Breast epithelium (tissue), 4 donors: ENCODE results near the gene LONP2. TPM values are rescaled to one million over a fixed set of nuclear protein-coding genes. Genes with fewer than 3 reads are reported as not detected.

Source experiments
- DNase-seq, 2 donors: peaks; one replicate each; pipeline ENCODE4 v3.0.0-alpha.2; 2019; ENCODE audit warnings: low spot score in 2 of 2
- H3K27ac ChIP-seq, 2 donors: fragments of 200-600 bp; sonication (generic) in 1 of 2; one replicate each; pipeline ENCODE4 v1.5.1; 2016 to 2019; ENCODE audit warnings: mild to moderate bottlenecking in 1 of 2
- H3K27me3 ChIP-seq, 2 donors: fragments of 200-600 bp; sonication (generic) in 1 of 2; one replicate each; pipeline versions ENCODE4 v1.5.1 to v1.6.0; 2017 to 2019; ENCODE audit warnings: control low read depth in 1 of 2, mild to moderate bottlenecking in 1 of 2
- H3K36me3 ChIP-seq: fragments of 200-600 bp; one replicate; pipeline ENCODE4 v1.5.1; 2019
- H3K4me1 ChIP-seq, 2 donors: fragments of 200-600 bp; sonication (generic); one replicate each; pipeline ENCODE4 v1.5.1; 2016 to 2019; ENCODE audit warnings: control low read depth in 1 of 2
- H3K4me3 ChIP-seq, 3 donors: fragments of 200-600 bp; sonication (generic); 1 replicate in 2 of 3; 2 replicates in 1 of 3; pipeline ENCODE4 v1.5.1; 2016 to 2019; ENCODE audit warnings: mild to moderate bottlenecking in 3 of 3, moderate library complexity in 2 of 3
- H3K9me3 ChIP-seq, 2 donors: fragments of 200-600 bp; sonication (generic) in 1 of 2; one replicate each; pipeline ENCODE4 v1.5.1; 2016 to 2019; ENCODE audit warnings: control low read depth in 1 of 2
- POLR2A ChIP-seq: fragments of 450-650 bp; IDR thresholded peaks from one replicate; pipeline ENCODE4 v1.6.1; 2016; ENCODE audit warnings: antibody characterized with exemption, mild to moderate bottlenecking, moderate library complexity
- POLR2AphosphoS5 ChIP-seq, 3 donors: sonication (generic); formaldehyde crosslinking; IDR thresholded peaks; one replicate each; pipeline ENCODE4 v1.6.1; 2017; ENCODE audit warnings: antibody characterized with exemption in 3 of 3
- intact Hi-C: fragments of 100-400 bp; cut with DNase I; formaldehyde crosslinking; loops from one replicate; pipeline ENCODE4 v1.15.1; 2023; ENCODE audit warnings: low total_unique reads
- total RNA-seq, 3 donors: library from RNA; depleted of rRNA; stranded (reverse); fragments of >200 nt; gene quantifications; one replicate each; pipeline ENCODE4 v1.1.0, GENCODE V29; 2016
- TF ChIP-seq, protein P1 (sequence below), 3 donors: fragments of 450-650 bp; IDR thresholded peaks; one replicate each; pipeline ENCODE4 v1.5.1; 2016 to 2017; ENCODE audit warnings: antibody characterized with exemption in 3 of 3, mild to moderate bottlenecking in 3 of 3, moderate library complexity in 3 of 3

The LONP2 gene
- total RNA-seq, 3 donors from 2014 or later = 66.6 to 106 (median 98.9) TPM

DNA sequence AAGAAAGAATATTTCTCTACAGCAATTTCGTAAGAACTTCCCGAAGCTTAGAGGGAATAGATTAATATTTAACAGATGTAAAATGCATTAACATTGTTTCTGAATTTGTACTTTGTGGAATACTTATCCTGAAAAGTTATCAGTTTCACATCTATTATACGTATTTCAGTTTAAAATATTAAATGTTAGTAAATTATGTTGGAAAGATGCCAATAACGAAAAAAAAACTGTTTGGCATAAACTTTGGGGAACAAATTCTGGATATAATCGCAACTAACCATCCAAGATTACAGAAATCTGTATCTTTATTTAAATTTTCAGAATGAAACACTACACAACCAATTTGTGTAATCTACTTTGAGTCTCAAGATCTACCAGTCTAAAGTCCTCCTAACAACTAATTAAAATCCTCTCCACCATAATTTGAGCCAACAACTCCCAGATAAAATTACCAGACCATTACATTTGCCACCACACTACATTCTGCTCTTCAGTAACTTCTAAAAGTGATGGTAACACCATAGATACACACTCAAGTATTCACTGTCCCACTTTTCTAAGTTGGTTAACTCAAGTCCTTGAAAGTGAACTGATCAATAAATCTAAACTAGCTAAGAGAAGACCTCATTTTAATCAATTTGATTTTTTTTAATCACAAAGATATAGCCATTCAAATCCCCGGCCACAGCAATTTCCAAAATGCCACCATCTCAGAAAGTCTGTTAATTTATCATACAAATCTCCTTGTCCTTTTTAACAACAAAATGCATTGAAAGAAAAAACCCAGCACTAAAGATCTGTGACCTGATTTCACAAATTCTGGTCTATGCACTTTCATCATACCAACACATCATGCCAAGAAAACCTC, 139.1 kb downstream of the LONP2 start:
- intact Hi-C loops = no loop called here
- TF ChIP-seq, protein P1, sequence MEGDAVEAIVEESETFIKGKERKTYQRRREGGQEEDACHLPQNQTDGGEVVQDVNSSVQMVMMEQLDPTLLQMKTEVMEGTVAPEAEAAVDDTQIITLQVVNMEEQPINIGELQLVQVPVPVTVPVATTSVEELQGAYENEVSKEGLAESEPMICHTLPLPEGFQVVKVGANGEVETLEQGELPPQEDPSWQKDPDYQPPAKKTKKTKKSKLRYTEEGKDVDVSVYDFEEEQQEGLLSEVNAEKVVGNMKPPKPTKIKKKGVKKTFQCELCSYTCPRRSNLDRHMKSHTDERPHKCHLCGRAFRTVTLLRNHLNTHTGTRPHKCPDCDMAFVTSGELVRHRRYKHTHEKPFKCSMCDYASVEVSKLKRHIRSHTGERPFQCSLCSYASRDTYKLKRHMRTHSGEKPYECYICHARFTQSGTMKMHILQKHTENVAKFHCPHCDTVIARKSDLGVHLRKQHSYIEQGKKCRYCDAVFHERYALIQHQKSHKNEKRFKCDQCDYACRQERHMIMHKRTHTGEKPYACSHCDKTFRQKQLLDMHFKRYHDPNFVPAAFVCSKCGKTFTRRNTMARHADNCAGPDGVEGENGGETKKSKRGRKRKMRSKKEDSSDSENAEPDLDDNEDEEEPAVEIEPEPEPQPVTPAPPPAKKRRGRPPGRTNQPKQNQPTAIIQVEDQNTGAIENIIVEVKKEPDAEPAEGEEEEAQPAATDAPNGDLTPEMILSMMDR (IDR thresholded peaks at IDR 0.05) = no peak
- TF ChIP-seq POLR2A (no peak), POLR2AphosphoS5 (IDR thresholded peaks at IDR 0.05) (no peak)
- H3K27ac ChIP-seq = peak overlapping the region; percentile 100

DNA sequence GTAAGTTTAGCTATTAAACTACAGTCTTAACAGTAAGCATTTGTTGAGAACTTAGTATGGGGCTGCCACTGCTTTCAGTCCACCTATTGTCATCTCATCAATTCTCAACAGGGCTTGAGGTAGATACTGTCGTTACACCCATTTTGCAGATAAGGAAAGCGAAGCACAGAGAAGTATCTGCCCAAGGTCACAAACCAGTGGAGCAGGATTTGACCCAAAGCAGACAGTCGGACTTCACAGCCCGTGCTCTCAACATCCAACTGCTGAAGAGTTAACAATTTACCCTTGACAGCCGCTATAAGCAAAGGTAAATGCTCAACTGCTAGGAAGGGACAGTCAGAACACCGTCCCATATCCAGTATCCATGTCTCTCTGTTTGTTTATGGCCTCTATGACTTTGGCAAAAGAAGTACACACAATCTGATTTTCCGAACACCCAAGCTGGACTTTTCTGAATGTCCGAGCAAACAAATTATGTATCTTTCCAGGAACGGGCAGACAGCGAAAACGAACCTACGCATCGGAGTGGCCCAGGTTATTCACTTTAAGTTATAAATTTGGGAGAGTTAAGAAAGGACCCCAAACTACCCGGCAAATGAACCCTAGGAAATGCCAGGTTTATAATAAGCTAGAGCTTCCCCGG, 139.9 kb downstream of the LONP2 start:
- Histone ChIP-seq H3K4me1 (peaks cover 0 to 16% of the 10 kb centered on the region in 2 donors), H3K4me3 (peak overlapping the region; percentile 91 to 93 (median 92)), H3K36me3 (no peaks in the 10 kb centered on the region), H3K9me3 (no peaks in the 10 kb centered on the region), H3K27me3 (no peaks in the 10 kb centered on the region), H3K27ac (peak overlapping the region; percentile 100)
- peak in 2 of 3 donors; percentile 3 to 10 for TF ChIP-seq POLR2AphosphoS5 (IDR thresholded peaks at IDR 0.05)
- TF ChIP-seq, protein P1 (IDR thresholded peaks at IDR 0.05) = no peak
- intact Hi-C loops = no loop called here
- DNase-seq = no peak

More for the DNA sequence above, 139.1 kb downstream of the LONP2 start:
- Histone ChIP-seq H3K36me3 (no peaks in the 10 kb centered on the region), H3K27me3 (no peaks in the 10 kb centered on the region), H3K4me3 (peak overlapping the region; percentile 91 to 93 (median 92)), H3K4me1 (peaks cover 0 to 20% of the 10 kb centered on the region in 2 donors), H3K9me3 (no peaks in the 10 kb centered on the region)
- DNase-seq = no peak

DNA sequence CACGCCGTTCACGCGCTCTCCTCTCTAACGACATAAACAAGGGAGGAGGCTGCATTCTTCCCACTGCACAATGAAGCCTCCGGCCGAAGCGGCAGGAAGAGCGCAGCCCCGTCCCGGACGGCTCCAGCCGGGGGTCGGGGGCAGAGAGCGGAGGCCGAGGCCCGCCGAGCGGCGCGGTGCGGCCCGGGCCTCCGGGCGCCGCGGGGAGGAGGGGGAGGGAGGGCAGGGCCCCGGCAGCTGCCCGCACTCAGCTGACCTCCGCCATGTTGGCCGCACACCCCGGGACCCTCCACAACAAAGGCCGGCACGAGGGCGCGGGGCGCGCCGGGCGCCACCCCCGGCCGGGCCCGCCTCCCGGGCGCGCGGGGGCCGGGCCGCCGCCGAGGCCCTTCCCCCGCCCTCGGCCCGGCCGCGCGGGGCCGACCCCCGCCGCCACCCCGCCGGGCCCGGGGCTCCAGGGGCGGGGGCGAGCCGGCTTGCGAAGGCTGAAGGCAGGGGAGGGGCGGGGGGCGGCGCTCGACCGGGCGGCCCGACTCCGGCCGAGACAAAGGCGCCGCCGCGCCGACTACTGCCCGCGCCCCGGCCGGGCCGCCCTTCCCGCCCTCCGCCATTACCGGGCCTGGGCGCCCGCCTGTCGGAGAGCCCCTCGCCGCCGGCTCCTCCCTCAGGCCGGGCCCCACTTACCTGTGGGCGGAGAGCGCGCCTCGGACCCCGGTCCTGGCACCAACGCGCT, 140.6 kb downstream of the LONP2 start:
- H3K27ac ChIP-seq = peak overlapping the region; percentile 100
- peaks cover 0 to 11% of the 10 kb centered on the region in 2 donors for H3K4me1 ChIP-seq
- H3K9me3 ChIP-seq = no peaks in the 10 kb centered on the region
- no peaks in the 10 kb centered on the region for H3K36me3 ChIP-seq
- TF ChIP-seq, protein P1 (IDR thresholded peaks at IDR 0.05) = no peak
- TF ChIP-seq POLR2AphosphoS5 (IDR thresholded peaks at IDR 0.05) = peak in 2 of 3 donors; percentile 10 to 25
- peak; percentile 44 to 55 for DNase-seq
- peak overlapping the region; percentile 91 to 93 (median 92) for H3K4me3 ChIP-seq
- intact Hi-C loops = no loop called here
- no peaks in the 10 kb centered on the region for H3K27me3 ChIP-seq

DNA sequence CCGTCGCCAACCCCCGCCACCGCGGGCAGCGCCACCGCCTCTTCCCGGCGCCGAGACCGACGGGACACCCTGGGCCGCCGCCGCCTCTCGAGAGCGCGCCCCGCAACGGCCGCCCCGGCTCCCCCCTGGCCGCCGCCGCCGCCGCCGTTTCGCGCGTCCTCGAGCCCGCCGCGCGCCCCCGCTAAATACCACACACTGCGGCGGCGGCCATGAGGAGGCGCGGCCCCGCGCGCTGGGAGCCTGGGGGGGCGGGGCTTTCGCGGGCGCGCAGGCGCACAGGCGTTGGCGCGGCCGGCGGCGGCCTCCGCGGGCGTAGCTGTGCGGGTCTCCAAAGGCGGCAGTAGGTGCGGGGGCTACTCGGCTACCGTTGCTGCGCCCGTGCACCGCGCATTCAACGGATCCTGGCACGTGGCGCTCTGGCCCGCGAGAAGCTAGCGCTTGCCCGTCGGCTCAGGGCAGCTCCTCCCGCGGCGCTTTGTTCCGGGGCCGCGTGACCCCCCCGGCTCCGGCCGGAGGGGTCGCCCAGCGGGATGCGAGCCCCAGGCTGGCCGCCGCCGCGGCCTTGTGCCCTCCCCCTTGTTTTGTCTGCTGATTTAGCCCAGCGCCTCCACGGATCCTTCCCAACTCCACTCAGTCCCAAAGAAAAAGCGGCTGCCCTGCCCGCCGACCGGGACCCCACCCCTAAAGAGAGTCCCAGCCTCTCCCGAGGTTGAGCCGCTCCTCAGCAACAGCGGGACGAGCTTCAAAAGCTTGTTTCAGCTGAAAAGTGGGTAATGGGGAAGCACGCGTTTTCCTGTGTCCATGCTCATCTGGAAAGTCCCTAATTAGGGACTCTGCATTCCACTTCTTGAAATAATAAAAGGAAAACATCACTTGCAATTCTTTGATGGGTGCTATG, 141.4 kb downstream of the LONP2 start, which contains the start of gene SIAH1:
Gene SIAH1 (minus strand): TSS at position 161 of the 898 bp plus-strand sequence. CDS start 22,985 bp downstream, outside the sequence.
- Histone ChIP-seq H3K4me1 (peaks cover 0 to 11% of the 10 kb centered on the region in 2 donors), H3K9me3 (no peaks in the 10 kb centered on the region), H3K27ac (peak within 1 kb of the TSS; percentile 100), H3K4me3 (peak within 1 kb of the TSS; percentile 91 to 93 (median 92)), H3K27me3 (no peaks in the 10 kb centered on the region), H3K36me3 (no peaks in the 10 kb centered on the region)
- peak in 2 of 3 donors; percentile 49 to 58 for TF ChIP-seq POLR2AphosphoS5 (IDR thresholded peaks at IDR 0.05)
- no peak for TF ChIP-seq POLR2A
- TF ChIP-seq, protein P1 (IDR thresholded peaks at IDR 0.05) = no peak
- DNase-seq = peak; percentile 75 to 77
- intact Hi-C loops = no loop called here
